Adrenal gland (tissue), 12 donors: ENCODE data around the gene VSIG2. TPM values are rescaled to one million over a fixed set of nuclear protein-coding genes. Genes with fewer than 3 reads are reported as not detected.

Experiments used
- DNase-seq, 7 donors: peaks; one replicate each; pipeline ENCODE4 v3.0.0-alpha.2; 2019 to 2020
- H3K27ac ChIP-seq, 5 donors: fragments of 200-600 bp; sonication (generic) in 4 of 5; 1 replicate in 3 of 5; 2 replicates in 2 of 5; pipeline versions ENCODE4 v1.5.1 to v1.8.0; 2016 to 2020; ENCODE audit warnings: mild to moderate bottlenecking in 1 of 5
- H3K27me3 ChIP-seq: fragments of 200-600 bp; 2 replicates; pipeline ENCODE4 v1.8.0; 2021
- H3K36me3 ChIP-seq, 2 donors: fragments of 200-600 bp; replicated peaks in 1 of 2; 1 replicate in 1 of 2; 2 replicates in 1 of 2; pipeline versions ENCODE4 v1.5.1 to v1.8.0; 2018 to 2022
- H3K4me1 ChIP-seq, 2 donors: fragments of 200-600 bp; replicated peaks in 1 of 2; 1 replicate in 1 of 2; 2 replicates in 1 of 2; pipeline versions ENCODE4 v1.5.1 to v1.8.0; 2018 to 2021
- H3K4me3 ChIP-seq, 4 donors: fragments of 200-600 bp; sonication (generic) in 3 of 4; one replicate each; pipeline ENCODE4 v1.5.1; 2016 to 2018
- H3K9me3 ChIP-seq, 3 donors: fragments of 200-600 bp; sonication (generic) in 1 of 3; replicated peaks in 1 of 3; 1 replicate in 2 of 3; 2 replicates in 1 of 3; pipeline versions ENCODE4 v1.5.1 to v1.8.0; 2016 to 2021
- POLR2A ChIP-seq, 2 donors: fragments of 450-650 bp; IDR thresholded peaks; one replicate each; pipeline ENCODE4 v1.6.1; 2017; ENCODE audit warnings: antibody characterized with exemption in 2 of 2, mild to moderate bottlenecking in 2 of 2, moderate library complexity in 1 of 2
- WGBS, 4 donors: extraction: QIAGEN DNeasy Blood & Tissue Kit in 2 of 4; methylation state at CpG; one replicate each; pipeline versions ENCODE4 v1.1.5 to v1.1.7; 2013 to 2017; 5-methylcytosine and 5-hydroxymethylcytosine counted together
- intact Hi-C, 2 donors: fragments of 100-400 bp; cut with DNase I; formaldehyde crosslinking; loops; one replicate each; pipeline versions ENCODE4 v1.14.1 to v1.15.0; 2022 to 2023
- polyA plus RNA-seq, 3 donors: library from polyadenylated mRNA; stranded (reverse); fragments of 200-250 nt in 2 of 3; fragments of 350-450 nt in 1 of 3; fragmentation: Illumina TruSeq in 1 of 3; extraction: RNeasy Lipid Tissue Mini Kit (QIAGEN cat#74804) in 1 of 3; gene quantifications; one replicate each; pipeline ENCODE4 v1.2.3, GENCODE V29; 2013 to 2014
- total RNA-seq, 9 donors: library from RNA; depleted of rRNA in 4 of 9; stranded (reverse); fragments of >200 nt in 4 of 9; fragments of 120-200 nt in 1 of 9; fragmentation: NEBNext Ultra II Directional in 1 of 9; extraction: Animal tissue kit (Norgen Biotek cat#: 25700) in 1 of 9; gene quantifications; one replicate each; pipeline versions ENCODE4 v1.1.0 to v1.2.4, GENCODE V29; 2013 to 2023
- TF ChIP-seq, protein P1 (sequence below), 6 experiments: fragments of 450-650 bp in 4 of 6; fragments of 200-600 bp in 2 of 6; sonication (generic) in 1 of 6; IDR thresholded peaks; 1 replicate in 5 of 6; 2 replicates in 1 of 6; pipeline versions ENCODE4 v1.5.1 to v1.8.0; 2016 to 2021; ENCODE audit warnings: antibody characterized with exemption in 6 of 6, mild to moderate bottlenecking in 2 of 6, moderate library complexity in 1 of 6
- donor health status: healthy with polysubstance abuse.
- donor health status: Bipolar disorder and iron deficiency.
- donor health status: DM: yes; HTN: yes; CAD: no.
- donor health status: DM: no; HTN: no; CAD: no.
- donor health status: DM: no; HTN: no; CAD: no.
- donor health status: DM: yes; HTN: yes; CAD: no.

VSIG2 gene
- total and polyA plus RNA-seq, 12 donors = 0.11 to 2.4 (median 0.48) TPM; not detected in 4

DNA sequence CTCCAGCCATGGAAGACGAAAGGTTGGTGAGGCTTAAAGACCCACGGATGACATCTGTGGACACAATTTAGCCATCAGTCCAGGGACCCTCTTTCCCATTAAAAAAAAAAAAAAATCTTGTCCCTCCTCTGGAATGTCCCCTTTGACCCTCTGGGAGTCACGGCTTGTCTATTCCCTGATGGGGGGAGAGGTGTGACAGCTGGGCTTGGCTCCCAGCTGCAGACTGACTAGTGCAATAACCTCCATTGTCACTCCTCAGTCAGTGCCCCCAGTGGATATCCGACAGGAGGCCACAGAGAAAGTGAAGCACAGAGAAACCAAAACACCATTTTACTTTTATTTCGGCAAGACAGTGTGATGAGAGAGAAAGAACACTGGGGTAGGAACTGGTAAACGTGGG, 2.7 kb upstream of the VSIG2 start:
- DNase-seq = no peak
- peaks cover 0 to 18% of the 10 kb centered on the region in 2 donors for H3K4me1 ChIP-seq
- no peak overlapping the region for H3K4me3 ChIP-seq
- intact Hi-C loops = no loop called here
- H3K27me3 ChIP-seq = peaks cover 36% of the 10 kb centered on the region
- no peak for TF ChIP-seq POLR2A (IDR thresholded peaks at IDR 0.05)
- TF ChIP-seq, protein P1, sequence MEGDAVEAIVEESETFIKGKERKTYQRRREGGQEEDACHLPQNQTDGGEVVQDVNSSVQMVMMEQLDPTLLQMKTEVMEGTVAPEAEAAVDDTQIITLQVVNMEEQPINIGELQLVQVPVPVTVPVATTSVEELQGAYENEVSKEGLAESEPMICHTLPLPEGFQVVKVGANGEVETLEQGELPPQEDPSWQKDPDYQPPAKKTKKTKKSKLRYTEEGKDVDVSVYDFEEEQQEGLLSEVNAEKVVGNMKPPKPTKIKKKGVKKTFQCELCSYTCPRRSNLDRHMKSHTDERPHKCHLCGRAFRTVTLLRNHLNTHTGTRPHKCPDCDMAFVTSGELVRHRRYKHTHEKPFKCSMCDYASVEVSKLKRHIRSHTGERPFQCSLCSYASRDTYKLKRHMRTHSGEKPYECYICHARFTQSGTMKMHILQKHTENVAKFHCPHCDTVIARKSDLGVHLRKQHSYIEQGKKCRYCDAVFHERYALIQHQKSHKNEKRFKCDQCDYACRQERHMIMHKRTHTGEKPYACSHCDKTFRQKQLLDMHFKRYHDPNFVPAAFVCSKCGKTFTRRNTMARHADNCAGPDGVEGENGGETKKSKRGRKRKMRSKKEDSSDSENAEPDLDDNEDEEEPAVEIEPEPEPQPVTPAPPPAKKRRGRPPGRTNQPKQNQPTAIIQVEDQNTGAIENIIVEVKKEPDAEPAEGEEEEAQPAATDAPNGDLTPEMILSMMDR (IDR thresholded peaks at IDR 0.05) = no peak
- 65 to 80% (median 73%) methylated on average over 6 of the region's 6 CpGs for WGBS, 4 donors
- H3K9me3 ChIP-seq = no peaks in the 10 kb centered on the region
- no peaks in the 10 kb centered on the region for H3K36me3 ChIP-seq
- no peak overlapping the region for H3K27ac ChIP-seq

DNA sequence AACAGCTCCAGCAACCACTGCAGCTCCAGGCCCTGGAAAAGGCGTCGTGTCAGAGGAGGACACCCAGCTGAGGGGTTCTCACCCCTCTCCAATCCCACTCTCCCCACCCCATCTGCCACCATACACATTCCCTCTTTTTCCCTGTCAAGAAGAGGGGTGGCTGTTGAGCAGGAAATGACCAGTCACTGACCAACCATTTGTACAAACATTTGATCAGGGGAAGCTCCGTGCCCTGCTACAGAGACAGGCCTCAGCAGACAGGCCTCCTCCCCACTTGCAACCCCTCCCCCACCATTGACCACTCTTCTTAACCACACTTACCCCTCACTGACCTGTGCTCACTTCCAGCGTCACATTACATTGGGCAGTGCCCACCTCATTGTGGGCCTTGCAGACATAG, 2.3 kb upstream of the VSIG2 start:
- WGBS, 4 donors = 63 to 81% (median 73%) methylated on average over 4 of the region's 4 CpGs
- H3K27ac ChIP-seq = no peak overlapping the region
- no peak overlapping the region for H3K4me3 ChIP-seq
- intact Hi-C loops = no loop called here
- H3K36me3 ChIP-seq = no peaks in the 10 kb centered on the region
- H3K27me3 ChIP-seq = peaks cover 32% of the 10 kb centered on the region
- TF ChIP-seq POLR2A (IDR thresholded peaks at IDR 0.05) = no peak
- TF ChIP-seq, protein P1 (IDR thresholded peaks at IDR 0.05) = no peak
- DNase-seq = no peak
- peaks cover 0 to 14% of the 10 kb centered on the region in 2 donors for H3K4me1 ChIP-seq
- no peaks in the 10 kb centered on the region for H3K9me3 ChIP-seq

DNA sequence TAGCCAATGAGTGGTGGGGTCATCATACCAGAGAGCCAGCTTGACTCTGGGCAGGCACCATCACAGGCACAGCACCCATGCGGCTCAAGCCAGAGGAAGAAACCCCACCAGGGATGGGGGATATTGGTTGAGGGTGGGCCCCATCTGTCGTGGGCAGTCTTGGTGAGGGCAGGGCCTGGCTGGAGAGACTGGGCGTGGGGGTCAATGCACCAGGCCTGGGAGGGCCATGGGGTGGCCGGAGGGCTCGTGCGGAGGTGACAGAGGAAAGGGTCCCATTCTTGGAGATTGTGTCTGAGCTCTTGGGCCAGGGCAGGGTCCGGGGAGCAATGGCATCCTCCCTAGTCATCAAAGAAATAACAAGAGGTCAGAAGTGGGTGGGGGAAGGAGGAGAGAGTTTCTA, 1.6 kb upstream of the VSIG2 start:
- H3K27ac ChIP-seq = no peak overlapping the region
- WGBS, 4 donors = 84 to 90% (median 89%) methylated on average over 7 of the region's 7 CpGs
- peaks cover 36% of the 10 kb centered on the region for H3K27me3 ChIP-seq
- intact Hi-C loops = no loop called here
- no peaks in the 10 kb centered on the region for H3K36me3 ChIP-seq
- H3K4me3 ChIP-seq = no peak overlapping the region
- DNase-seq = no peak
- no peaks in the 10 kb centered on the region for H3K9me3 ChIP-seq
- no peak for TF ChIP-seq POLR2A (IDR thresholded peaks at IDR 0.05)
- TF ChIP-seq, protein P1 (IDR thresholded peaks at IDR 0.05) = no peak
- H3K4me1 ChIP-seq = peaks cover 0 to 7% of the 10 kb centered on the region in 2 donors

DNA sequence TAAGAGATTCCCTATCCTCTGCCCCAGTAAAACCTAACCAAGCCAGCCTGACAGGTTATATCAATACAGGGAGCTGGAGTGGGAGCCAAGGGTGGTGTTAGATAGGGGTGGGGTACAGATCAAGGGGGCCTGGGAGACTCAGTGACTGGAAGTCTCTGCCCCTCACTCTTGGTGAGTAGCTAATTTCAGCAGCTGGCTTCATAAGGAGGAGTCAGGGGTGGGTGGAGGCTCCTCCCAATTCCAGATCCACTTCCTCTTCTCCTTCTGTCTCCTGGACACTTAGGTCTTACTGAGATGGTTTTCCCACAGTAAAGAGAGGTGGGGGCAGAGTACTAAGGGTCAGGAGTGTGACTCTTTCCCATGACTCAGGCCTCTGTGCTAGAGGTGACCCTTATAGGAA, 1.1 kb upstream of the VSIG2 start:
- no peaks in the 10 kb centered on the region for H3K9me3 ChIP-seq
- no peak overlapping the region for H3K4me3 ChIP-seq
- no peak overlapping the region for H3K27ac ChIP-seq
- intact Hi-C loops = no loop called here
- no peak for DNase-seq
- peaks cover 40% of the 10 kb centered on the region for H3K27me3 ChIP-seq
- peaks cover 0 to 3% of the 10 kb centered on the region in 2 donors for H3K4me1 ChIP-seq
- no peak for TF ChIP-seq POLR2A (IDR thresholded peaks at IDR 0.05)
- TF ChIP-seq, protein P1 (IDR thresholded peaks at IDR 0.05) = no peak
- no peaks in the 10 kb centered on the region for H3K36me3 ChIP-seq
